Fibroblast of lung (primary cell): Measurements from ENCODE around the gene CADM2.

ENCODE experiments used
- EZH2 ChIP-seq: IDR thresholded peaks from 2 replicates; pipeline ENCODE4 v1.5.1; 2012; ENCODE audit warnings: low read length, control low read depth, mild to moderate bottlenecking; ENCODE audit errors: missing control alignments
- TF ChIP-seq, protein P1 (sequence below), 2 donors: IDR thresholded peaks in 1 of 2; conservative IDR thresholded peaks in 1 of 2; 1 replicate in 1 of 2; 2 replicates in 1 of 2; pipeline ENCODE4 v1.5.1; 2011 to 2012; ENCODE audit warnings: low read length in 2 of 2, control low read depth in 1 of 2, inconsistent platforms in 1 of 2, low read depth in 1 of 2, mild to moderate bottlenecking in 1 of 2

DNA sequence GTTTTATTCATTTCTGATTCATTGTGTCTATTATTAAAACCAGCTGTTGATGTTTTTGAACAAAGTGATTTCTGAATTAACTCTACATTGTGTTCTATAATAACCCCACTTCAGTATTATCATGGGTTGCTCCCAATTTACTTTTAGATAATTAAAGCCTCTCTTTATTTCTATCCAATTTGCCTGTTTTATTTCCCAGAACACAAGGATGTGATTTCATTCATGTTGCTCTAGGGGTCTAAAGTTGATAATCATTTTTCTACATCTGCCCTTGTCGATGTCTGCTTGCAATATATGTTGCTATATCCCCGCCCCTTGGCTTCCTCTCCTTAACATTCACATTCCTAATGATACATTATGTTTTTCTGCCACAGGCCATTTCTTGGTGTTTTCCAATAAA lies 747.3 kb downstream of the CADM2 start:
- TF ChIP-seq, protein P1, sequence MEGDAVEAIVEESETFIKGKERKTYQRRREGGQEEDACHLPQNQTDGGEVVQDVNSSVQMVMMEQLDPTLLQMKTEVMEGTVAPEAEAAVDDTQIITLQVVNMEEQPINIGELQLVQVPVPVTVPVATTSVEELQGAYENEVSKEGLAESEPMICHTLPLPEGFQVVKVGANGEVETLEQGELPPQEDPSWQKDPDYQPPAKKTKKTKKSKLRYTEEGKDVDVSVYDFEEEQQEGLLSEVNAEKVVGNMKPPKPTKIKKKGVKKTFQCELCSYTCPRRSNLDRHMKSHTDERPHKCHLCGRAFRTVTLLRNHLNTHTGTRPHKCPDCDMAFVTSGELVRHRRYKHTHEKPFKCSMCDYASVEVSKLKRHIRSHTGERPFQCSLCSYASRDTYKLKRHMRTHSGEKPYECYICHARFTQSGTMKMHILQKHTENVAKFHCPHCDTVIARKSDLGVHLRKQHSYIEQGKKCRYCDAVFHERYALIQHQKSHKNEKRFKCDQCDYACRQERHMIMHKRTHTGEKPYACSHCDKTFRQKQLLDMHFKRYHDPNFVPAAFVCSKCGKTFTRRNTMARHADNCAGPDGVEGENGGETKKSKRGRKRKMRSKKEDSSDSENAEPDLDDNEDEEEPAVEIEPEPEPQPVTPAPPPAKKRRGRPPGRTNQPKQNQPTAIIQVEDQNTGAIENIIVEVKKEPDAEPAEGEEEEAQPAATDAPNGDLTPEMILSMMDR (conservative IDR thresholded peaks at IDR 0.05 in 1 of 2, IDR thresholded peaks at IDR 0.05 in 1 of 2; ENCODE audit: low read depth in 1 of 2, low read length in 2 of 2) = no peak
- no peak for TF ChIP-seq EZH2
